Activated CD8-positive, alpha-beta T cell treated with anti-CD3 and anti-CD28 coated beads for 36 hours (primary cell): ENCODE measurements around the gene ULK3. TPM values are rescaled to one million over a fixed set of nuclear protein-coding genes. Genes with fewer than 3 reads are reported as not detected.

Source experiments
- ATAC-seq: fragments of 200-7000 bp; cut with Tn5 transposase; one replicate; pipeline ENCODE4 v1.10.0; 2021; ENCODE audit warnings: mild to moderate bottlenecking, moderate library complexity
- CTCF ChIA-PET: fragments of 350-600 bp; sonication (Branson Sonifier 250); formaldehyde crosslinking; loops from one replicate; lab custom pipeline; 2021; ENCODE audit warnings: antibody characterized with exemption; lab: Charles Lee
- POLR2A ChIA-PET: fragments of 350-600 bp; sonication (Branson Sonifier 250); formaldehyde crosslinking; loops from one replicate; lab custom pipeline; 2021; ENCODE audit warnings: antibody characterized with exemption; lab: Charles Lee
- DNase-seq: peaks from one replicate; pipeline ENCODE4 v3.0.0-alpha.2; 2020
- H3K27ac Mint-ChIP-seq: one replicate; pipeline ENCODE4 v1.8.0; 2021; ENCODE audit warnings: mild to moderate bottlenecking, mixed read lengths
- H3K27me3 Mint-ChIP-seq: one replicate; pipeline ENCODE4 v1.8.0; 2021; ENCODE audit warnings: mixed read lengths
- H3K36me3 Mint-ChIP-seq: one replicate; pipeline ENCODE4 v1.8.0; 2021; ENCODE audit warnings: low read depth, mixed read lengths
- H3K4me1 Mint-ChIP-seq: one replicate; pipeline ENCODE4 v1.8.0; 2021; ENCODE audit warnings: low read depth, mixed read lengths
- H3K4me3 Mint-ChIP-seq: one replicate; pipeline ENCODE4 v1.8.0; 2021; ENCODE audit warnings: mild to moderate bottlenecking, moderate library complexity, mixed read lengths
- H3K9me3 Mint-ChIP-seq: one replicate; pipeline ENCODE4 v1.8.0; 2021; ENCODE audit warnings: mixed read lengths
- intact Hi-C: fragments of 100-400 bp; cut with micrococcal nuclease; formaldehyde crosslinking; loops from one replicate; pipeline ENCODE4 v1.10.0; 2022
- total RNA-seq, 2 experiments: library from RNA; stranded (reverse); gene quantifications; one replicate each; pipeline ENCODE4 v1.2.3, GENCODE V29; 2021
- TF ChIP-seq, protein P1 (sequence below): fragments of 200-600 bp; IDR thresholded peaks from one replicate; pipeline ENCODE4 v1.8.0; 2022; ENCODE audit warnings: antibody characterized with exemption, mild to moderate bottlenecking

Gene ULK3
- total RNA-seq, 2 experiments from 2014 or later: 45.9 to 49.3 TPM

DNA sequence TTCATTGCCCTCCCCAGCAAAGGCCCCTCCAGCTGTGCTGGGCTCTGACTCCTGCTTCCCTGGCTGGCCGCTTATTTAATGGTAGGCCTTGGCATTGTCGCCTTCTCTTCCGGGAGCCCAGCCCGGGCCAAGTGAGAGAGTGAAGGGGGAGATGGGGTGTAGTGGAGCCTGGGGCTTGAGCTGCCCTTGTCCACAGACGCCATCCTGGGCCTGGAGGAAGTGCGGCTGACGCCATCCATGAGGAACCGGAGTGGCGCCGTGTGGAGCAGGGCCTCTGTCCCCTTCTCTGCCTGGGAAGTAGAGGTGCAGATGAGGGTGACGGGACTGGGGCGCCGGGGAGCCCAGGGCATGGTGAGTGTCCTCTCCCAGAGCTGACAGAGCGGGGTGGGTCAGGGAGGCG is 27.0 kb downstream of the ULK3 start:
- ATAC-seq (no peak), DNase-seq (no peak)
- H3K27ac Mint-ChIP-seq: no peak overlapping the region
- no peaks in the 10 kb centered on the region for H3K9me3 Mint-ChIP-seq
- H3K27me3 Mint-ChIP-seq: no peaks in the 10 kb centered on the region
- peaks cover 8% of the 10 kb centered on the region for H3K4me1 Mint-ChIP-seq
- TF ChIP-seq, protein P1, sequence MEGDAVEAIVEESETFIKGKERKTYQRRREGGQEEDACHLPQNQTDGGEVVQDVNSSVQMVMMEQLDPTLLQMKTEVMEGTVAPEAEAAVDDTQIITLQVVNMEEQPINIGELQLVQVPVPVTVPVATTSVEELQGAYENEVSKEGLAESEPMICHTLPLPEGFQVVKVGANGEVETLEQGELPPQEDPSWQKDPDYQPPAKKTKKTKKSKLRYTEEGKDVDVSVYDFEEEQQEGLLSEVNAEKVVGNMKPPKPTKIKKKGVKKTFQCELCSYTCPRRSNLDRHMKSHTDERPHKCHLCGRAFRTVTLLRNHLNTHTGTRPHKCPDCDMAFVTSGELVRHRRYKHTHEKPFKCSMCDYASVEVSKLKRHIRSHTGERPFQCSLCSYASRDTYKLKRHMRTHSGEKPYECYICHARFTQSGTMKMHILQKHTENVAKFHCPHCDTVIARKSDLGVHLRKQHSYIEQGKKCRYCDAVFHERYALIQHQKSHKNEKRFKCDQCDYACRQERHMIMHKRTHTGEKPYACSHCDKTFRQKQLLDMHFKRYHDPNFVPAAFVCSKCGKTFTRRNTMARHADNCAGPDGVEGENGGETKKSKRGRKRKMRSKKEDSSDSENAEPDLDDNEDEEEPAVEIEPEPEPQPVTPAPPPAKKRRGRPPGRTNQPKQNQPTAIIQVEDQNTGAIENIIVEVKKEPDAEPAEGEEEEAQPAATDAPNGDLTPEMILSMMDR: no peak
- ChIA-PET POLR2A (interaction anchor here (0.9 kb wide), 1 partner anchor 11 kb away, joined by 3 read pairs; no protein-coding TSS in a partner anchor), CTCF (interaction anchor here (1.3 to 6.0 kb wide), 3 partner anchors 45 to 185 kb away, joined by 4 to 18 read pairs (median 6); no protein-coding TSS in a partner anchor)
- no peaks in the 10 kb centered on the region for H3K36me3 Mint-ChIP-seq
- intact Hi-C loops: no loop called here
- no peak overlapping the region for H3K4me3 Mint-ChIP-seq

DNA sequence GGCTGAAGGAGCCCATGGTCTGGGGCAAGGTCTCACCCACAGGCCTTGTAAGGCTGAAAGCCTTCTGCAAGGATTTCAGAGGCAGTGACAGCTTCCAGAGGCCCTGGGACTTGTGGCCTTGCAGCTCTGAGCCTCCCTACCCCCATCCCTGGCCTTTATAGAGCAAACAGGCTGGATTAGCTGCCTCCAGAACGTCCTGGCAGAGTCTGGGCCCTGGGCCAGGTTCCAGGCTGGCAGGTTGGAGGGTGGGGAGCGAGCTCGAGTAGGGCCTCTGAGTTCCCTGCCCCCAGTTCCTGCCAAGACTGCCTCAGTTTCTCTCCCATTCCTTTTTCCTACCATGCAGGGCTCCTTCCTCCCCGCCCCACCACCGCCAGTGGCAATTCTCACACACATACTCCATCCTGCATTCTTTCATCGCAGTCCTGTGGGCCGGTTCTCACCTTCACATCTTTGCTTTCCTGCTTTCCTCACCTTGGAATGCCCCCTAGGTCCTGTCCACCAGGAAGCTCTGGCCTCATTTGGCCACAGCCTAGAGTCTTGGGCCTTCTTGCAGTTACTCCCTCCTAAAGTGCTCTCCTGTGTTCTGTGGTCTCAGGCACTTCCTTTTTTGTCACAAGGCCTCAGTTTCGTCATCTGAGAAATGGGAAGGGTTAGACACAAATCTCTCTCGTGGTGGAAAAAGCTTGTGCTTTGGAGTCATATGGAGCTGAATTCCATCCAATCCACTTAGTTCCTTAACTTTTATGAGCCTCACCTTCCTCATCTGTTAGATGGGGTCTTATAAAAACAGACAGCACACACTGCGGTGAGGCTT is 27.6 kb downstream of the ULK3 start:
- CTCF ChIA-PET: interaction anchor here (1.1 to 6.0 kb wide), 3 partner anchors 43 to 184 kb away, joined by 3 to 18 read pairs (median 4); no protein-coding TSS in a partner anchor

DNA sequence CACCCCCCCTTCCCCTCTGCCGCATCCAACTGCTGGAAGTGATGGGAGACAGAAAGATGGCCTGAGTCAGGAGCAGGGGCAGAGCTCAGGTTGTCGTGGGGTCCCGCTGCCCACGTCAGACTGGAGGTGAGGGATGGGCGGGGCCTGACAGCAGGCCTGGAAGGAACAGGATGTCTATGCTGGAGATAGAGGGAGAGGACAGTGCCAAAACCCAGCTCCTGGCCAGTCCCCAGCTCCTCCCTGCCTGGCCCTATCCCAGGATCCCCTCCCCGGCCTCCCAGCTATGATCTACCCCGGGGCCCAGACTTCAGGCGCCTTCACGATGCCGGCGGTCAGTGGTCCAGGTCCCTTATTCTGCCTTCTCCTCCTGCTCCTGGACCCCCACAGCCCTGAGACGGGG is 30.4 kb downstream of the ULK3 start, which contains the start of gene LMAN1L:
TSS of gene LMAN1L (plus strand) at position 303 of the 400 bp plus-strand sequence. CDS start at position 323, 20 bp downstream.
- intact Hi-C loops: no loop called here
- no peak within 1 kb of the TSS for H3K4me3 Mint-ChIP-seq
- TF ChIP-seq, protein P1: no peak
- H3K27ac Mint-ChIP-seq: no peak within 1 kb of the TSS
- no peak for DNase-seq
- H3K4me1 Mint-ChIP-seq: peaks cover 10% of the 10 kb centered on the region
- CTCF ChIA-PET: interaction anchor here (0.7 to 1.8 kb wide), 2 partner anchors 42 to 89 kb away, joined by 3 to 6 read pairs; no protein-coding TSS in a partner anchor
- ATAC-seq: no peak
- no peaks in the 10 kb centered on the region for H3K9me3 Mint-ChIP-seq
- POLR2A ChIA-PET: interaction anchor here (0.6 to 1.6 kb wide), 4 partner anchors 8 to 351 kb away, joined by 3 to 5 read pairs (median 4); partner anchors contain the start of gene CPLX3
- no peaks in the 10 kb centered on the region for H3K36me3 Mint-ChIP-seq
- H3K27me3 Mint-ChIP-seq: no peaks in the 10 kb centered on the region

More for the DNA sequence above, 27.6 kb downstream of the ULK3 start:
- Mint-ChIP-seq H3K4me1 (peaks cover 8% of the 10 kb centered on the region), H3K4me3 (no peak overlapping the region), H3K9me3 (no peaks in the 10 kb centered on the region), H3K27ac (no peak overlapping the region), H3K27me3 (no peaks in the 10 kb centered on the region), H3K36me3 (no peaks in the 10 kb centered on the region)
- POLR2A ChIA-PET: interaction anchor here (0.9 kb wide), 1 partner anchor 10 kb away, joined by 3 read pairs; no protein-coding TSS in a partner anchor
- no peak for ATAC-seq
- DNase-seq: no peak
- intact Hi-C loops: no loop called here
- TF ChIP-seq, protein P1: no peak

DNA sequence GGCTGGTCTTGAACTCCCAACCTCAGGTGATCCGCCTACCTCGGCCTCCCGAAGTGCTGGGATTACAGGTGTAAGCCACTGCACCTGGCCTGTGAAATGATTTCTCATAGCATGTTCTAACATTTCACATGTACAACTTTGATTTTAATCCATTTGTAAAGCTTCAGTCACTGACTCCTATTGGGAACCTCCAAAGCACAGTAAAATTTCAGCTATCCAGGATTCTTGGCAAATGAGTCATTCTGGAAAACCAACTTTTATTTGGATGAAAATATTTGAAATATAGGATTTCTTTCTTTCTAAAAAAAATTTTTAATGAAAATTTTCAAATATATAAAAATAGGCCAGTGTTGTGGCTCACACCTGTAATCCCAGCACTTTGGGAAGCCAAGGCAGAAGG is 33.0 kb downstream of the ULK3 start:
- intact Hi-C loops: no loop called here
- Mint-ChIP-seq H3K4me1 (peaks cover 17% of the 10 kb centered on the region), H3K4me3 (no peak overlapping the region), H3K27me3 (no peaks in the 10 kb centered on the region), H3K36me3 (peaks cover under 1% of the 10 kb centered on the region), H3K9me3 (no peaks in the 10 kb centered on the region), H3K27ac (no peak overlapping the region)
- ATAC-seq: no peak
- CTCF ChIA-PET: interaction anchor here (1.7 to 2.8 kb wide), 4 partner anchors 9 to 40 kb away, joined by 4 to 11 read pairs (median 6); no protein-coding TSS in a partner anchor
- POLR2A ChIA-PET: interaction anchor here (0.6 to 2.8 kb wide), 5 partner anchors 19 to 437 kb away, joined by 3 to 9 read pairs (median 4); no protein-coding TSS in a partner anchor
- DNase-seq: no peak
- TF ChIP-seq, protein P1: no peak
